ENCODE results near the gene TICAM2. TPM values are rescaled to one million over a fixed set of nuclear protein-coding genes. Genes with fewer than 3 reads are reported as not detected.
"Not testable (repeated sequence)": the region's sequence is repeated elsewhere in the genome, so short reads cannot be mapped to it uniquely, and the experiment has no call there.

The TICAM2 gene
- 0.53 TPM for total RNA-seq

DNA sequence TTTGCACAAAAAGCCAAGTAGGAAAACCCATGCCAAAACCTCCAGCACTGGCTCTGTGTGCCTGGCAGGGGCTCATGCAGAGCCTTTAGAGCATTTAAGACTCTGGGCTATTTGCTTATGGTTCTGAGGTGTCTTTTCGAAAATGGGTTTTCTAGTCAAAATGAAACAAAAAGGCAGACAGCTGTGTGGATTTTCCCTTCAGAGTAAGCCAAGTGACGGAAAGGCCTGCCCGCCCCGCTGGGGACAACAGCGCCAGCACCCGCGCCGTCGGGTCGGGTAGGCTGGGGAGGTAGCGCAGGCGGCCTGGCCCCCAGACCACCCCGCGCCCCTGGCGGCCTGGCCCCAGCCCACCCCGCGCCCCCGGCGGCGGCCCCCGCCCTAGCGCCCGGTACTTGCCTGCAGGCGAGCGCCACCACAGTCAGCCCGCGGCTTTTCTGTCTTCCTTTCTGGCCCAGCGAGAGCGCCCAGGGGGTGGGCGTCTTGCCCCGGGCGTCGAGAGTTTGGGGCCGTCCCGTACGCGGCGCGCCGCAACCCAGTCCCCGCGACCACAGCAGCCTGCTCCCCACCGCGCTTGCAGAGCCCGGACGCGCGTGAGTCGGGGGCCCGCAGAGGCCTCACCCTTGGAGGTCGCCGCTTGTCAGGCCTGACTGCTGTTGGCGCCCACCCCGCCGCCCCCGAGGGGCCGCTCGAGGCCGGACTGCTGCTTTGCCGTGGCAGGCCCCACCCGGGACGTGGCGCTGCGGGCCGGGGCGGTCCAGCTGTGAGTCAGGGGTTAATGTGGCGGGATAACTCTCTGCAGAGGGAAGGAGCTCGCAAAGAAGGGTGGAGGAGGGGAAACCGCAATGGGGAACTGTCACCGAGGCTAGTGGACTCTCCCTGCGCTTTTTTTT, at the start of gene TICAM2:
Gene TICAM2, minus strand, starts transcription at position 779 of the 890 bp plus-strand sequence. CDS start 21,223 bp downstream, outside the sequence.
- Histone ChIP-seq H3K27me3 (no peaks in the 10 kb centered on the region), H3K4me1 (peaks cover 0 to 14% of the 10 kb centered on the region in 2 donors), H3K27ac (peak within 1 kb of the TSS; percentile 93 to 95), H3K9me3 (no peaks in the 10 kb centered on the region), H3K4me3 (peak within 1 kb of the TSS; percentile 77 to 88), H3K36me3 (no peaks in the 10 kb centered on the region)
- intact Hi-C loops (cut with DNase I), result loop anchor here (1.0 kb wide), 1 partner anchor 23 kb away; no protein-coding TSS in a partner anchor
- peak; percentile 43 to 82 for DNase-seq (ENCODE audit: low spot score in 2 of 2)
- TF ChIP-seq CTCF (IDR thresholded peaks at IDR 0.05), result peak; percentile 3 to 15 (median 3)

- no peaks in the 10 kb centered on the region for H3K9me3 ChIP-seq
- intact Hi-C loops (cut with DNase I), result no loop called here
- no peaks in the 10 kb centered on the region for H3K4me1 ChIP-seq
- no peak for DNase-seq (ENCODE audit: low spot score in 2 of 2)
- H3K4me3 ChIP-seq, result no peak overlapping the region
- no peaks in the 10 kb centered on the region for H3K27me3 ChIP-seq
- no peaks in the 10 kb centered on the region for H3K36me3 ChIP-seq
- TF ChIP-seq CTCF (IDR thresholded peaks at IDR 0.05), result no peak
- H3K27ac ChIP-seq, result no peak overlapping the region
These were observed 47.3 kb upstream of the TICAM2 start for GRCh38 chr5:115649541-115649940.

DNA sequence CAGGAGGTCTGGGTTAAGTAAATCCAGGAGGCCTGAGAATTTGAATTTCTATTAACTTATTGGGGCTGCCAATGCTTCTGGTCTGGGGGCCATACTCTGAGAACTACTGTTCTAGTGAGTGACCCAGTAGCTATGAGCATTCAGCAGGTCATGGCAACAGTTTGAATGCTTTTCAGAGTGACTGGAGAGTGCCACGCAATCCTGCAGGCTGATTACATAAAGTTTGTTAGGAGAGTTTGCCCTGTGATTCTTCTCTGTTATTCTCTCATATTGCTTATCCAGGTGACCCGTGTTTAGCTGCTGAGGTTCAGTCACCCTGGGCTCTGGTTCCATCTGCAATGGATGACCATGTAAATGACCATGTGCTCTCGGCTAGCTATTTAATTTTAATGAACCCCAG, 45.8 kb upstream of the TICAM2 start:
- Histone ChIP-seq H3K4me3 (no peak overlapping the region), H3K36me3 (no peaks in the 10 kb centered on the region), H3K27ac (no peak overlapping the region), H3K4me1 (no peaks in the 10 kb centered on the region), H3K9me3 (no peaks in the 10 kb centered on the region), H3K27me3 (no peaks in the 10 kb centered on the region)
- no peak for DNase-seq (ENCODE audit: low spot score in 2 of 2)
- no peak for TF ChIP-seq CTCF (IDR thresholded peaks at IDR 0.05)
- intact Hi-C loops (cut with DNase I), result no loop called here

DNA sequence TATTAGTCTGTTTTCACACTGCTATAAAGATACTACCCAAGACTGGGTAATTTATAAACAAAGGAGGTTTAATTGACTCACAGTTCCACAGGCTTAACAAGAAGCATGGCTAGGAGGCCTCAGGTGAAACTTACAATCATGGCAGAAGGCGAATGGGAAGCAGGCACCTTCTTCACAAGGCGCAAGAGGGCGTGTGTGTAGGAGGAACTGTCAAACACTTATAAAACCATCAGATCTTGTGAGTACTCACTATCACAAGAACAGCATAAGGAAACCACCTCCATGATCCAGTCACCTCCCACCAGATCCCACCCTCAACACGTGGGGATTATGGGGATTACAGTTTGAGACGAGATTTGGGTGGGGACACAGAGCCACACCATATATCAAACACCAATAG, 43.1 kb upstream of the TICAM2 start:
- H3K4me1 ChIP-seq; H3K27me3 ChIP-seq; H3K27ac ChIP-seq; DNase-seq (ENCODE audit: low spot score in 2 of 2); H3K36me3 ChIP-seq; intact Hi-C loops (cut with DNase I); H3K4me3 ChIP-seq; H3K9me3 ChIP-seq: not testable (repeated sequence)

DNA sequence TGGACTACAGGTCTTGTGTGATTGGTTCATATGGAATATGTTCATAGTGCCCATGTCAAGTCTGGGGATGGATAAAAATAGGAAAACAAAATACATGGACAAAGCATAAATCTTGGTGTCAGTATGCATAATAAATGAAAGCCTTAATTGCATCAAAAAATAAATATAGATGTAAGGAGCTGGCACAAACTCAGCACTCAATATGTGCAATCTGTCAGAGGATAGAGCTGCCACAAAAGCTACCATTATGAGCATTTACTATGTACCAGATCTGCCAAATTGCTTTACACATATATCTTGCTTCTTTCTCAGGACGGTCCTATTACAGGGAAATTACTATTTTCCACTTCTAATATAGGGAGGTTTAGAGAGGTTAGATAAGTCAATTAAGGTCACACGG, 41.8 kb upstream of the TICAM2 start:
- no peak overlapping the region for H3K4me3 ChIP-seq
- no peak for DNase-seq (ENCODE audit: low spot score in 2 of 2)
- no peaks in the 10 kb centered on the region for H3K9me3 ChIP-seq
- H3K4me1 ChIP-seq, result no peaks in the 10 kb centered on the region
- no peak for TF ChIP-seq CTCF (IDR thresholded peaks at IDR 0.05)
- no peaks in the 10 kb centered on the region for H3K27me3 ChIP-seq
- intact Hi-C loops (cut with DNase I), result no loop called here
- H3K36me3 ChIP-seq, result no peaks in the 10 kb centered on the region
- no peak overlapping the region for H3K27ac ChIP-seq

DNA sequence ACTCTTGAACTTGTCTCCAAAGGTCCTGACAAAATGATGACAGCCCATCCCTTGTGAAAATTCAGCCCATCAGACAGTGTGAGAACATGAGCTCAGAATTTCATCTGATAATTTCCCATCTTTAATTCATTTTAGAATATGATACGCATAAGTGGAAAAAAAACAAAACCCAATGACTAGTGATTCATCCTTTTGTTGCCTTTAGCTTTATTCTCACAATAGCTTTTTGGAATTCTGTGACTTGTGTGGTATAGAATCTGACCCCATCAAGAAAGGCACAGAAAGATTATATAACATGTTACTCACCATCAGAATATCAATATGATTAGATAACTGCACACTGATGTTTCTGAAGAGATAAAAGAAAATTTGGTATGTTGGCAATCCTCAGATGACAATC, 39.7 kb upstream of the TICAM2 start:
- no peaks in the 10 kb centered on the region for H3K27me3 ChIP-seq
- H3K4me1 ChIP-seq, result no peaks in the 10 kb centered on the region
- H3K27ac ChIP-seq, result no peak overlapping the region
- H3K36me3 ChIP-seq, result no peaks in the 10 kb centered on the region
- H3K9me3 ChIP-seq, result no peaks in the 10 kb centered on the region
- no peak for TF ChIP-seq CTCF (IDR thresholded peaks at IDR 0.05)
- no peak overlapping the region for H3K4me3 ChIP-seq
- no peak for DNase-seq (ENCODE audit: low spot score in 2 of 2)
- intact Hi-C loops (cut with DNase I), result no loop called here

Data from ascending aorta (tissue), 2 donors.